Measurements from ENCODE around the gene AK2.

DNA sequence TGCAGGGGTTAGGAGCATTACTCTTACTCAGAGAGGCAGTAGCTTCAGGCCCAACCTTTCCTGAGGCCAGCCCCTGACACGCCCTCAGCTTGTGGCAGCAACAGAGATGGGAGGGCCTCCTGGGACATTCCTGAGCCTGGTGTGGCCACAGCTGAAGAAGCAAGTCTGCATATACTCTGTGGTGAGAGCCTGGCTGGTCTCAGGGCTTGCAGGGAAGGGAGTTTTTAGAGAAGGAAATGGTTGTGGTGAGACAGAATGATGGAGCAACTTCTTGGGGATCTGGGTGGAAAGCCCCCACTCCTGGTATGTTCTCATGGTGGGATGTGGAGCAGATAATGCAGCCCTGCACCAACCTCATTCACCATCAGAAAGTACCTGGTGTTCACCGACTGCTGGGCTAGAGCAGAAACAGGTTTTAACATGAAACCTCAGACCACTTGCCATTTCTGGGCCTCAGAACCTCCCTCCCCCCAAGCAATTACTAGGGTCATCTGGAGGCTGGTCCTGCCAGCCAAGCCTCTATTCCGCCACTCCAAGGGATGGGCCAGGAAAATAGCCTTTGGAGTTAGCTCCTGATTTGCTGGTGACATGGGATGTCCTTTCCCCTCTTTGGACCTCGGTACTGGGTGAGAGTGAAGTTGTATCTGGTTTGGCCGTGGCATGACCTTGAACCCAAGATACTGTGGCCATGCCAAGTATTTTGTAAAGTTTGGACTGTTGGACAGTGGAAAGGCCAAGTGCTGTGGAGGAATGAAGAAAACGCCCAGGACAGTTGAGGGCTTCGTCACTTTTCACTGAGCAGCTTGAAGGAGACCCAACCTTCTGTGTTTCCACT, 44.0 kb downstream of the AK2 start:
- TF ChIP-seq MYC (IDR thresholded peaks at IDR 0.05; ENCODE audit: low read depth, low read length) (no peak), POLR2AphosphoS5 (IDR thresholded peaks at IDR 0.05; ENCODE audit: insufficient read depth, low read depth, low read length) (no peak)
- TF ChIP-seq, protein P1, sequence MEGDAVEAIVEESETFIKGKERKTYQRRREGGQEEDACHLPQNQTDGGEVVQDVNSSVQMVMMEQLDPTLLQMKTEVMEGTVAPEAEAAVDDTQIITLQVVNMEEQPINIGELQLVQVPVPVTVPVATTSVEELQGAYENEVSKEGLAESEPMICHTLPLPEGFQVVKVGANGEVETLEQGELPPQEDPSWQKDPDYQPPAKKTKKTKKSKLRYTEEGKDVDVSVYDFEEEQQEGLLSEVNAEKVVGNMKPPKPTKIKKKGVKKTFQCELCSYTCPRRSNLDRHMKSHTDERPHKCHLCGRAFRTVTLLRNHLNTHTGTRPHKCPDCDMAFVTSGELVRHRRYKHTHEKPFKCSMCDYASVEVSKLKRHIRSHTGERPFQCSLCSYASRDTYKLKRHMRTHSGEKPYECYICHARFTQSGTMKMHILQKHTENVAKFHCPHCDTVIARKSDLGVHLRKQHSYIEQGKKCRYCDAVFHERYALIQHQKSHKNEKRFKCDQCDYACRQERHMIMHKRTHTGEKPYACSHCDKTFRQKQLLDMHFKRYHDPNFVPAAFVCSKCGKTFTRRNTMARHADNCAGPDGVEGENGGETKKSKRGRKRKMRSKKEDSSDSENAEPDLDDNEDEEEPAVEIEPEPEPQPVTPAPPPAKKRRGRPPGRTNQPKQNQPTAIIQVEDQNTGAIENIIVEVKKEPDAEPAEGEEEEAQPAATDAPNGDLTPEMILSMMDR (IDR thresholded peaks at IDR 0.05; ENCODE audit: extremely low read depth in 1 of 2, insufficient read depth in 1 of 2, low read depth in 1 of 2, low read length in 2 of 2) = no peak
- TF ChIP-seq, protein P2, sequence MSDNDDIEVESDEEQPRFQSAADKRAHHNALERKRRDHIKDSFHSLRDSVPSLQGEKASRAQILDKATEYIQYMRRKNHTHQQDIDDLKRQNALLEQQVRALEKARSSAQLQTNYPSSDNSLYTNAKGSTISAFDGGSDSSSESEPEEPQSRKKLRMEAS (IDR thresholded peaks at IDR 0.05; ENCODE audit: insufficient read depth, insufficient read length) = no peak
